Measurements from ENCODE around the gene ADAD2.

The ADAD2 gene

GRCh38 chr16:84190731-84191388 is at the start of gene ADAD2:
Gene ADAD2, plus strand, starts transcription at chr16:84191157. Its CDS starts 74 bp downstream, at chr16:84191231.
- no peak for DNase-seq

- no peak for DNase-seq
Measured at GRCh38 chr16:84143081-84143480, 47.9 kb upstream of the ADAD2 start.

GRCh38 chr16:84143784-84144199 is 47.2 kb upstream of the ADAD2 start:
- no peak for DNase-seq

GRCh38 chr16:84144209-84144858 is 46.6 kb upstream of the ADAD2 start:
- DNase-seq = peak in 1 of 2 experiments; percentile 5

GRCh38 chr16:84144859-84145639 is 45.9 kb upstream of the ADAD2 start, which contains the start of the genes DNAAF1 and HSDL1:
Gene DNAAF1, plus strand, starts transcription at chr16:84145308. Its CDS starts 133 bp downstream, at chr16:84145441.
Gene HSDL1, minus strand, starts transcription at chr16:84145177. Its CDS starts 13,856 bp downstream, at chr16:84131321.
- peak; percentile 62 to 67 for DNase-seq

GRCh38 chr16:84150926-84151325 is 40.0 kb upstream of the ADAD2 start:
- DNase-seq = no peak

GRCh38 chr16:84153660-84154214 is 37.2 kb upstream of the ADAD2 start:
- no peak for DNase-seq

- DNase-seq = no peak
Measured at GRCh38 chr16:84155226-84155625, 35.7 kb upstream of the ADAD2 start.

GRCh38 chr16:84155771-84156170 is 35.2 kb upstream of the ADAD2 start:
- DNase-seq = no peak

GRCh38 chr16:84156342-84156784 is 34.6 kb upstream of the ADAD2 start:
- DNase-seq = no peak

- DNase-seq = no peak
Measured at GRCh38 chr16:84159007-84159406, 31.9 kb upstream of the ADAD2 start.

- DNase-seq = no peak
Measured at GRCh38 chr16:84159800-84160199, 31.2 kb upstream of the ADAD2 start.

- DNase-seq = no peak
Measured at GRCh38 chr16:84161037-84161436, 29.9 kb upstream of the ADAD2 start.

GRCh38 chr16:84161801-84162200 is 29.2 kb upstream of the ADAD2 start:
- no peak for DNase-seq

GRCh38 chr16:84165746-84166145 is 25.2 kb upstream of the ADAD2 start:
- DNase-seq = no peak

- no peak for DNase-seq
Measured at GRCh38 chr16:84166796-84167695, 23.9 kb upstream of the ADAD2 start.

GRCh38 chr16:84169765-84170310 is 21.1 kb upstream of the ADAD2 start:
- DNase-seq = no peak

- no peak for DNase-seq
Measured at GRCh38 chr16:84174396-84174795, 16.6 kb upstream of the ADAD2 start.

GRCh38 chr16:84175350-84176081 is 15.4 kb upstream of the ADAD2 start:
- DNase-seq = peak; percentile 52 to 65

GRCh38 chr16:84176192-84177053 is 14.5 kb upstream of the ADAD2 start:
- no peak for DNase-seq

Measured in AML-193 (cell line).